Astrocyte of the spinal cord (primary cell): ENCODE results near the gene PEX11A.

Experiments used
- DNase-seq: peaks from one replicate; pipeline ENCODE4 v3.0.0; 2011; ENCODE audit warnings: low read depth, low spot score
- H3K4me3 ChIP-seq: 2 replicates; pipeline ENCODE4 v1.5.1; 2011; ENCODE audit warnings: low read depth, mild to moderate bottlenecking, low read length, moderate library complexity
- in situ Hi-C: cut with HindIII; loops from 2 replicates; pipeline ENCODE4 v1.10.0; 2017; ENCODE audit warnings: low sequenced_read_pairs
- TF ChIP-seq, protein P1 (sequence below): IDR thresholded peaks from 2 replicates; pipeline ENCODE4 v1.5.1; 2012; ENCODE audit warnings: low read depth, mild to moderate bottlenecking, low read length, inconsistent platforms

PEX11A gene

DNA sequence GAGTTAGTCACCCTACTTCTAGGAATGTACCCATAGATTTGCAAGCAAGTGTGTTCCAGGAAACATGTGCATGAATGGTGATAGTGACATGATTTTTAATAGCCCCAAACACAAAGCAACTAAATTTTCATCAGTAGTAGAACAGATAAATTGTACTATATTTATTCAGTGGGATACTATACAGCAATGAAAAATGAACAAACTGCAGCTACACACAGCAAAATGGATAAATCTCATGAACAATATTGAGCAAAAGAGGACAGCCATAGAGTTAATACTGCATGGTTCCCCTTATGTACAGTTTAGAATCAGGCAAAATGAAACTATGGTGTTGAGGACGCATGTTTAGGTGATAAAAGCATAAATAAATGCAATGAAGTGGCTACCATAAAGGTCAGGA is 34.5 kb upstream of the PEX11A start:
- no peak for DNase-seq
- no peak overlapping the region for H3K4me3 ChIP-seq
- in situ Hi-C loops = no loop called here

DNA sequence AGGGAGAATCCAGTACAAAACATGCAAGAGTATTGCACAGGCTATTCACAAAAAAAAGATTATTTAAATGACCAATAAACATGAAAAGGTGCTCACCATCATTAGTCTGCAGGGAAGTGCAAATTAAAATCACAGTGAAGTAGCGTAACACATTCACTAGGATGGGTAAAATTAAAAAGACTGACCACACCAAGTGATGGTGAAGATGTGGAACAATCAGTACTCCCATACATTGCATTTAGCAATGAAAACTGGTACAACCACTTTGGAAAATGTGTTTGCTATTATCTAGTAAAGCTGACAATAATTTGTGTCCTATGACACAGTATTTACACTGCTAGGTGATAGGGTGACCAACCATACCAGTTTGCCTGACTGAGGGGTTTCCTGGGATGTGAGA is 34.1 kb upstream of the PEX11A start:
- no peak for DNase-seq
- no peak overlapping the region for H3K4me3 ChIP-seq
- TF ChIP-seq, protein P1, sequence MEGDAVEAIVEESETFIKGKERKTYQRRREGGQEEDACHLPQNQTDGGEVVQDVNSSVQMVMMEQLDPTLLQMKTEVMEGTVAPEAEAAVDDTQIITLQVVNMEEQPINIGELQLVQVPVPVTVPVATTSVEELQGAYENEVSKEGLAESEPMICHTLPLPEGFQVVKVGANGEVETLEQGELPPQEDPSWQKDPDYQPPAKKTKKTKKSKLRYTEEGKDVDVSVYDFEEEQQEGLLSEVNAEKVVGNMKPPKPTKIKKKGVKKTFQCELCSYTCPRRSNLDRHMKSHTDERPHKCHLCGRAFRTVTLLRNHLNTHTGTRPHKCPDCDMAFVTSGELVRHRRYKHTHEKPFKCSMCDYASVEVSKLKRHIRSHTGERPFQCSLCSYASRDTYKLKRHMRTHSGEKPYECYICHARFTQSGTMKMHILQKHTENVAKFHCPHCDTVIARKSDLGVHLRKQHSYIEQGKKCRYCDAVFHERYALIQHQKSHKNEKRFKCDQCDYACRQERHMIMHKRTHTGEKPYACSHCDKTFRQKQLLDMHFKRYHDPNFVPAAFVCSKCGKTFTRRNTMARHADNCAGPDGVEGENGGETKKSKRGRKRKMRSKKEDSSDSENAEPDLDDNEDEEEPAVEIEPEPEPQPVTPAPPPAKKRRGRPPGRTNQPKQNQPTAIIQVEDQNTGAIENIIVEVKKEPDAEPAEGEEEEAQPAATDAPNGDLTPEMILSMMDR = no peak
- in situ Hi-C loops = no loop called here

More for the DNA sequence above, 34.5 kb upstream of the PEX11A start:
- TF ChIP-seq, protein P1 = no peak

DNA sequence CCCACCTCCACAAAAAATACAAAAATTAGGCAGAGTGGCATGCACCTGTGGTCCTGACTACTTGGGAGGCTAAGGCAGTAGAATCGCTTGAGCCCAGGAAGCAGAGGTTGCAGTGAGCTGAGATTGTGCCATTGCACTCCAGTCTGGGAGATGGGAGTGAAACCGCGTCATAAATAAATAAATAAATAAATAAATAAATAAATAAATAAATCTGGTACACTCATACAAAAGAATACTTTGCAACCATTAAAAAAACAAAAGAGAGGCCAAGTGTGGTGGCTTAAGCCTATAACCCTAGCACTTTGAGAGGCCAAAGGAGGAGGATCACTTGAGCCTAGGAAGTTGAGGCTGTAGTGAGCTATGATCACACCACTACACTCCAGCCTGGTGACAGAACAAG is 32.5 kb upstream of the PEX11A start:
- TF ChIP-seq, protein P1 = no peak
- in situ Hi-C loops = no loop called here

DNA sequence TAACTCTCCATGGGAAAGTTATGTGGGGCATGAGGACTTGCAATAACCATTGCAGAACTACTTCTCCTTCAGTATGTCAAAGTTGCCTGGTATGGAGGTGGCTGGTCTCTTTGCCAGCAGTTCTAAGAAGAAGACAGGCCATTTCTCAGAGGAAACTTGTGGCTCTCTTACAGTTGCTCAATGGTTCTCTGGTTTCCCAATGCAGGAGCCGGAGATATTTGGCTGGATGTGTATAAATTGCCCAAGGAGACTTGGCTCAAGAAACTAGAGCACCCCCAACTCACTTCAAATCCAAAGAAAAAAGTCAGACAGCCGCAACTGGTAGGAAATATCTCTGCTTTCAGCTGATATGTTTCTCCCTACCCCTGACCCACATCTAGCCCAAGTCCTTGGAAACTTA is 24.2 kb upstream of the PEX11A start:
- no peak overlapping the region for H3K4me3 ChIP-seq
- TF ChIP-seq, protein P1 = no peak
- in situ Hi-C loops = no loop called here
- DNase-seq = no peak

More for the DNA sequence above, 32.5 kb upstream of the PEX11A start:
- no peak overlapping the region for H3K4me3 ChIP-seq
- no peak for DNase-seq

DNA sequence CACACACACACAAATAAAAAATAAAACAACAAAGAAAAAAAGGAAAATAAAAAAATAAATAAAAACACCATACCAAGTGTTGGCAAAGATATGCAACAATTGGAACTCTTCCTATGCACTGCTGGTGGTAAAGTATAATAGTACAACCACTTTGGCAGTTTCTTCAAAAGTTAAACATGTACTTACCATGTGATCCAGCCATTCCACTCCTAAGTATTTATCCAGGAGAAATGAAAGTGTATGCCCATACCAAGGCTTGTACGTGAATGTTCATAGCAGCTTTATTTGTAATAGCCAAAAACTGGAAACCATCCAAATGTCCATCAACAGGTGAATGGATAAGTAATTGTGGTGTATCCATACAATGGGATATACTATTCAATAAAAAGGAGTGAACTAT is 17.0 kb upstream of the PEX11A start:
- in situ Hi-C loops = no loop called here

DNA sequence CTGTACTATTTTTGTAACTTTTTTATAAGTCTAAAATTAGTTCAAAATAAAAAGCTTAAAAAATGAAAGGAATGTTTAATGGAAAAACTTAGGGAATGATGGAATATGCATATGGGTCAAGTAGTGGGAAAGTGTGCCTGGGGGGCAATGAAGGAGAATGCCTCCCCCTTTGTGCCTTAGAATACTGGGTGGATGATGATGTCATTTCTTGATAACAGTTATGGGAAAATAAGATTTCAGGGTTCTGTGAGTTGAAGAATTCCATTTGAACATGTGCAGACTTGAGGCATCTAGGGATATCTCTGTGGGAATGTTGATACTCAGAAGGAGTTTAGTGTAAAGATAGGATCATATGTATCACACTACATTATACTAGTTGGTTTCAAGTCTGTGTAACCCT is 13.9 kb upstream of the PEX11A start:
- no peak overlapping the region for H3K4me3 ChIP-seq
- no peak for DNase-seq
- TF ChIP-seq, protein P1 = no peak
- in situ Hi-C loops = no loop called here

More for the DNA sequence above, 17.0 kb upstream of the PEX11A start:
- no peak for DNase-seq
- no peak overlapping the region for H3K4me3 ChIP-seq
- TF ChIP-seq, protein P1 = no peak

DNA sequence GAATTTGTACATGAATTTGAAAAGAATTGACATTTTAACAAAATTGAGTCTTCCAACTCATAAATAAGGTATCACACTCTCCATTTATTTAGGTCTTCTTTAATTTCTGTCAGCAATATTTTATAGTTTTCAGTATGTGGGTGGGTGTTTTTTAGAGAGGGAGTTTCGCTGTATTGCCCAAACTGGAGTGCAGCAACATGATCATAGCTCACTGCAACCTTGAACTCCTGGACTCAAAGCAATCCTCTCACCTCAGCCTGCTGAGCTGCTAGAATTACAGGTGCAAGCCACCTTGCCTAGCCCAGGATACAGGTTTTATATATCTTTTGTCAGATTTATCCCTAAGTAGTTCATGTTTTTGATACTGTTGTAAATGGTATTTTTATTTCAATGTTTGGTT is 4.6 kb upstream of the PEX11A start:
- TF ChIP-seq, protein P1 = no peak
- H3K4me3 ChIP-seq = no peak overlapping the region
- in situ Hi-C loops = no loop called here
- no peak for DNase-seq
